Stimulated activated naive B cell treated with anti-CD40 and anti-IgM and Interleukin-4, amounts not matched to agents 10 μg/mL and 1 μg/mL and 100 μg/mL, for 72 hours (primary cell): ENCODE results near the gene DUSP16.
"Not testable (repeated sequence)": the region's sequence is repeated elsewhere in the genome, so short reads cannot be mapped to it uniquely, and the experiment has no call there.

ENCODE experiments used
- ATAC-seq, 2 donors: fragments of 150-1000 bp; cut with Tn5 transposase; replicated peaks; 2 replicates each; pipeline ENCODE4 v1.10.0; 2021; ENCODE audit warnings: moderate library complexity in 1 of 2
- DNase-seq: peaks from one replicate; pipeline ENCODE4 v3.0.0; 2021
- H3K27ac Mint-ChIP-seq: one replicate; pipeline ENCODE4 v1.8.0; 2022; ENCODE audit warnings: mild to moderate bottlenecking, mixed read lengths
- H3K27me3 Mint-ChIP-seq, 2 donors: one replicate each; pipeline ENCODE4 v1.8.0; 2022; ENCODE audit warnings: mixed read lengths in 2 of 2
- H3K36me3 Mint-ChIP-seq, 2 donors: one replicate each; pipeline ENCODE4 v1.8.0; 2022; ENCODE audit warnings: mixed read lengths in 2 of 2, mild to moderate bottlenecking in 1 of 2
- H3K4me1 Mint-ChIP-seq, 2 donors: one replicate each; pipeline ENCODE4 v1.8.0; 2022; ENCODE audit warnings: mixed read lengths in 2 of 2, mild to moderate bottlenecking in 1 of 2
- H3K4me3 Mint-ChIP-seq, 2 donors: one replicate each; pipeline ENCODE4 v1.8.0; 2022; ENCODE audit warnings: mild to moderate bottlenecking in 2 of 2, mixed read lengths in 2 of 2, moderate library complexity in 1 of 2
- H3K9me3 Mint-ChIP-seq, 2 donors: one replicate each; pipeline ENCODE4 v1.8.0; 2022; ENCODE audit warnings: mixed read lengths in 2 of 2, mild to moderate bottlenecking in 1 of 2

Gene DUSP16

DNA sequence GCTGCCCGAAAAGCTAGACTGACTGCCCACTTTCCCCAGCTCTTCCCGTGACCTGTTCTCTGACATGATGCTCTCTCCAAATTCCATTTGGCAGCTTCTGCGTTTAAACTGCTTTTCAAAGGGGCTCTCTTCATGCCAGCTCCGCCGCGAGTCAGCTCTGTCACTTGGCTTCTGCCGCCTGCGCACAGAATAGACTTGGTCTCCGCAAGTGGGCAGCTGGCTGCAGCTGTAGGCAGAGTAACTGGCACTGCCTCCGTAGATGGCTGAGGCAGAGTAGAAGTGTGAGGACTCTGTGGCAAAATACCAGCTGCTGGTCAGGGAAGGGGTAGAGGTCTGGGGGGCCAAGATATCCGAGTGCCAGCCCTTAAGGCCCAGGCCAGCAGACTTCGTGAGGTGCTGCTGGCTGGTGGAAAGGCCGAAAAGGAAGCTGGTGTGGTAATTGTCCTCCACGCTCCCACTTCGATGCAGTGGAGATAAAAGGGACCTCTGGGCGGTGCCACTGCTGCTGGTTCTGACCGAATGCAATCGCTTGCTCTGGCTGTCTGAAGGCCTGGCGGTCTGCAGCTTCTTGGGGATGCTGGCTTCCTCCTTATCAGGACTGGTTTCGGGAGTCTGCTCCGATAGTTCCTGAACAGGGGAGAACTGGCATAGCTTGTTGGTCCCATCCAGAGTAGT, 85.7 kb downstream of the DUSP16 start:
- H3K4me3 Mint-ChIP-seq = no peak overlapping the region
- no peaks in the 10 kb centered on the region for H3K27me3 Mint-ChIP-seq
- peaks cover 5 to 8% of the 10 kb centered on the region in 2 donors for H3K4me1 Mint-ChIP-seq
- peaks cover 13 to 40% of the 10 kb centered on the region in 2 donors for H3K36me3 Mint-ChIP-seq
- no peak overlapping the region for H3K27ac Mint-ChIP-seq
- H3K9me3 Mint-ChIP-seq = no peaks in the 10 kb centered on the region
- ATAC-seq (no peak), DNase-seq (no peak)

- Mint-ChIP-seq H3K4me1 (peaks cover 8 to 13% of the 10 kb centered on the region in 2 donors), H3K9me3 (no peaks in the 10 kb centered on the region), H3K4me3 (no peak overlapping the region), H3K27me3 (no peaks in the 10 kb centered on the region), H3K27ac (peak overlapping the region; percentile 26), H3K36me3 (peaks cover 28 to 55% of the 10 kb centered on the region in 2 donors)
- ATAC-seq = peak; percentile 45 to 78
- DNase-seq = no peak
Measured at GRCh38 chr12:12474931-12475795, 87.5 kb downstream of the DUSP16 start.

GRCh38 chr12:12474471-12474928, 88.2 kb downstream of the DUSP16 start:
- no peak overlapping the region for H3K4me3 Mint-ChIP-seq
- H3K27me3 Mint-ChIP-seq = no peaks in the 10 kb centered on the region
- DNase-seq (no peak), ATAC-seq (no peak)
- H3K27ac Mint-ChIP-seq = no peak overlapping the region
- peaks cover 8 to 16% of the 10 kb centered on the region in 2 donors for H3K4me1 Mint-ChIP-seq
- no peaks in the 10 kb centered on the region for H3K9me3 Mint-ChIP-seq
- H3K36me3 Mint-ChIP-seq = peaks cover 27 to 61% of the 10 kb centered on the region in 2 donors

DNA sequence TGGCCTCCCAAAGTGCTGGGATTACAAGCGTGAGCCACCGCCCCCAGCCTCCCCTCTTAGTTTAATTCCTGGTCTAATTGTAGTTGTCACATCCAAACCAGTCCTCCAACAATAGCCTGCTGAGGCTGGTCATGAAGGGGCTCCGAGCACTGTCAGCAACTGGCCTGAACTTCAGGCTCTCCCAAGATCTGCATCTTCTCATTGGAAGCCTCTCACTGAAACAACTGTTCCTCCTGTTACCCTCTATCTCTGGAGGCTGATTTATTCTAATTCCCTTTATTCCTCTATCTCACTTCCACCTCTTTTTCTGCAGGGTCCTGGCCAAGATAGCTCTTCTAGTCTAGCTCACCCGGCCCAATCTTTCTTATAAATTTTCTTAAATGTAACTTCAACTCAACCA, 89.4 kb downstream of the DUSP16 start:
- Mint-ChIP-seq H3K36me3 (peaks cover 34 to 66% of the 10 kb centered on the region in 2 donors), H3K4me3 (no peak overlapping the region), H3K4me1 (peaks cover 8 to 16% of the 10 kb centered on the region in 2 donors), H3K27me3 (no peaks in the 10 kb centered on the region), H3K9me3 (no peaks in the 10 kb centered on the region), H3K27ac (no peak overlapping the region)
- DNase-seq (no peak), ATAC-seq (no peak)

- ATAC-seq, H3K9me3 Mint-ChIP-seq, DNase-seq, H3K27ac Mint-ChIP-seq, H3K4me3 Mint-ChIP-seq, H3K27me3 Mint-ChIP-seq: not testable (repeated sequence)
- H3K4me1 Mint-ChIP-seq = peaks cover 8 to 21% of the 10 kb centered on the region in 2 donors
- peaks cover 37 to 69% of the 10 kb centered on the region in 2 donors for H3K36me3 Mint-ChIP-seq
Measured at GRCh38 chr12:12471982-12472961, 90.4 kb downstream of the DUSP16 start.

GRCh38 chr12:12470751-12471306, 91.8 kb downstream of the DUSP16 start:
- Mint-ChIP-seq H3K9me3 (no peaks in the 10 kb centered on the region), H3K36me3 (peaks cover 47 to 74% of the 10 kb centered on the region in 2 donors), H3K4me3 (no peak overlapping the region), H3K4me1 (peaks cover 8 to 24% of the 10 kb centered on the region in 2 donors), H3K27ac (no peak overlapping the region), H3K27me3 (no peaks in the 10 kb centered on the region)
- DNase-seq = no peak
- no peak for ATAC-seq

- peaks cover 2 to 21% of the 10 kb centered on the region in 2 donors for H3K4me1 Mint-ChIP-seq
- no peak for DNase-seq
- peaks cover 54 to 75% of the 10 kb centered on the region in 2 donors for H3K36me3 Mint-ChIP-seq
- H3K9me3 Mint-ChIP-seq = no peaks in the 10 kb centered on the region
- H3K27me3 Mint-ChIP-seq = no peaks in the 10 kb centered on the region
- H3K27ac Mint-ChIP-seq = no peak overlapping the region
- no peak overlapping the region for H3K4me3 Mint-ChIP-seq
- ATAC-seq = no peak
Measured at GRCh38 chr12:12469386-12469785, 93.3 kb downstream of the DUSP16 start.

DNA sequence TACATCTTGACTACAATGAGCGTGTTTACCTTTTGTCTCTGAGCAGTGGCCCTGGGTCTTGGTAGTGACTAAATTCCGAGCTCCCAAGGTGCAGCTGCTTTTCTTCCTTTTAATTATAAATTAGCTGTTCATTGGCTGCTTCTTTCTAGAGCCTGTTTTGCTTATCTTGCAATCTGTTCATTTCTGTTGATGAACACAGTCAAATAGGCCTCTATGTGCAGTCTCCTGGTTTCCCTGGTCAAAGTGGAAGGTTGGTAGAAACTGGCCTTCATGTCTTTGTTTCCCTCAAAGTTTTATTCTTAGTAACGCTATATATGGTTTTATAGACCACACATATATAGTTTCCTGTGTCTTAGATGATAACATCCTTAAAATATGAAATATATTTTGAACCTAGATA, 94.1 kb downstream of the DUSP16 start:
- peaks cover 57 to 72% of the 10 kb centered on the region in 2 donors for H3K36me3 Mint-ChIP-seq

DNA sequence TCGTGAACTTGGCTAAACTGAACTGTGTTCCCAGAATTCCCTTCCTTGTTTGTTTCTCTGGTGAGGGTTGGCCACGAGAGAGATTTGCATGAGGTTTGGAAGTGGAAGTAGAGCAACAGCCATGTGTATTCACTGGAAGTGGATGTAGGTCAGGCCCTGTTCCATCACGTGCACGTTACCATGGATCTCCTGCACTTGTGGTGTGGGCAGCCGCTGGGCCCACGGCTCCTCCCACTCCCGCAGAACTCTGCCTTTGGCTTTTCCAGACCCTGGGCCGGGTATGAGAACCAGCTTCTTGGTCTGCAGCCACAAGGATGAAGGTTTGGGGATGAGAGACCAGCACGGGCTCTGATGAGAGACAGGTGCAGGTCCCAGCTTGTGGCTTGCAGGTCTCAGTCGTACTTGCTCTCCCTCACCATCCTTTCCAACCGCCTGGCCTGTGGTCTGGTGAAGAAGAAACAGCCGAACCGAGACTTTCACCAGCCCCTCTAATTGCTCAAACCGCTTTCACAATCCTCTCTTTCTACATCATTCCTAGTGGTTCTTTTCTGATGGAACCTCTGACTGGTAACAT, 94.9 kb downstream of the DUSP16 start:
- no peaks in the 10 kb centered on the region for H3K27me3 Mint-ChIP-seq
- no peak overlapping the region for H3K27ac Mint-ChIP-seq
- H3K4me3 Mint-ChIP-seq = no peak overlapping the region
- peaks cover 52 to 66% of the 10 kb centered on the region in 2 donors for H3K36me3 Mint-ChIP-seq
- H3K9me3 Mint-ChIP-seq = no peaks in the 10 kb centered on the region
- peaks cover 0 to 18% of the 10 kb centered on the region in 2 donors for H3K4me1 Mint-ChIP-seq
- DNase-seq = no peak
- no peak for ATAC-seq

More for the DNA sequence above, 94.1 kb downstream of the DUSP16 start:
- ATAC-seq (no peak), DNase-seq (no peak)
- H3K27me3 Mint-ChIP-seq = no peaks in the 10 kb centered on the region
- no peaks in the 10 kb centered on the region for H3K9me3 Mint-ChIP-seq
- H3K27ac Mint-ChIP-seq = no peak overlapping the region
- no peak overlapping the region for H3K4me3 Mint-ChIP-seq
- H3K4me1 Mint-ChIP-seq = peaks cover 0 to 18% of the 10 kb centered on the region in 2 donors

DNA sequence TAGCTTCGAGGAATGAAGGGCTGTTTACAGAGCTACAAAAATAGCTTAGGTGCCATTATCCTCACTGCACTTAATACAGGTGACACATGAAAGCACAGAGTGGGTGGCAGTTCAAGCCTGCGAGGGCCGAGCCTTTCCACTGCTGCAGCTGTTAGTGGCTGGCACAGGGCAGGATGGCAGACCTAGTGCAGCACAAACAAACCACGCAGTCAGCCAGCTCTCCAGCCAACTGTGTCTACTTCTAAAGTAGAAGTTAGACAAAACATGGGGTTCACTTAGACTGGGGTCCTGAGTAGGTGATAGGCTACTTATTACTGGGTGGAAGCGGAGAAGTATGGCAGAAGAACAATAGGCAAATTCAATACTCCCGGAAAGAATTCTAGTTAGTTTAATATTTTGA, 95.4 kb downstream of the DUSP16 start:
- Mint-ChIP-seq H3K36me3 (peaks cover 52 to 66% of the 10 kb centered on the region in 2 donors), H3K4me1 (peaks cover 0 to 18% of the 10 kb centered on the region in 2 donors), H3K9me3 (no peaks in the 10 kb centered on the region), H3K27me3 (no peaks in the 10 kb centered on the region), H3K27ac (no peak overlapping the region), H3K4me3 (no peak overlapping the region)
- no peak for DNase-seq
- peak in 1 of 2 donors; percentile 34 for ATAC-seq

DNA sequence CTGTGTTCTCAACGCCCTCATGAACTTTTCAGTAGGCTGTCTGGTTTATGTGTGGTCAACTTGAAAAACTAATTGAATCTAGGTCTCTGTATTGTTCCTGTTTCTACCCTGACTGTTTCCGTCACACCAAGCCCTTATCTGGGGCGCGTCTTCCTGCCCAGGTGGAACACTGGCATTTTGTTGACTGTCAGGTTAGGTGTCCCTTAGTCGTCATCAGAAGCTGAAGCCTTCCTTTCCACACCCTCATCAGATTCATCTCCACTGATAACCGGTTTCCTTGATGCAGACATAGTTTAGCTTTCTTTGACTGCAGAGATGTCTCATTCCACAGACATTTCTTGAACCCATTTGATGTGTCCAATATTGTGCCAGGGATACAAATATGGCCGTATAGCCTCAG, 96.5 kb downstream of the DUSP16 start:
- H3K4me3 Mint-ChIP-seq = no peak overlapping the region
- H3K36me3 Mint-ChIP-seq = peaks cover 48 to 64% of the 10 kb centered on the region in 2 donors
- no peak for DNase-seq
- H3K27ac Mint-ChIP-seq = no peak overlapping the region
- peak; percentile 14 to 70 for ATAC-seq
- H3K9me3 Mint-ChIP-seq = no peaks in the 10 kb centered on the region
- H3K27me3 Mint-ChIP-seq = no peaks in the 10 kb centered on the region
- H3K4me1 Mint-ChIP-seq = peaks cover 3 to 24% of the 10 kb centered on the region in 2 donors

GRCh38 chr12:12465522-12465921, 97.1 kb downstream of the DUSP16 start:
- H3K27me3 Mint-ChIP-seq = no peaks in the 10 kb centered on the region
- ATAC-seq = no peak
- peaks cover 3 to 20% of the 10 kb centered on the region in 2 donors for H3K4me1 Mint-ChIP-seq
- H3K9me3 Mint-ChIP-seq = no peaks in the 10 kb centered on the region
- H3K4me3 Mint-ChIP-seq = no peak overlapping the region
- no peak overlapping the region for H3K27ac Mint-ChIP-seq
- DNase-seq = no peak
- peaks cover 44 to 60% of the 10 kb centered on the region in 2 donors for H3K36me3 Mint-ChIP-seq

DNA sequence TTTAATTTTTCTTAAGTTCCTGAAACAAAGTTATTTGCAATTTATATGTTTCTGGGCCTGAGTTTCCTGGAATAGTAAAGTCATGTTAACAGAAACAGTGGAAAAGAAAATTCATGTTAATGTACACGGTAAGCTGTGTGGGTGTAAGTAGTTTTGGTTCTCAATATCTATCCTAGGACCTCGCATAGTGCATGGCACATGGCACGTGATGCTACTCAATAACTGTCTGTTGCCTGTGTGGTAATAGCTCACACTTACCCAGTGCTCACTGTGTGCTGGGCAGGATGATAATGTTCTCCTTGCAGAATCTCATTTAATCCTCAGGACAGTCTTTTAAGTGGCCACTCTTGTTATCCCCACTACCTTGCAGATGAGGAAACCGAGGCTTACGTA, 100.7 kb downstream of the DUSP16 start:
- Mint-ChIP-seq H3K27ac (no peak overlapping the region), H3K27me3 (no peaks in the 10 kb centered on the region), H3K9me3 (no peaks in the 10 kb centered on the region), H3K4me3 (no peak overlapping the region), H3K36me3 (peaks cover 24 to 26% of the 10 kb centered on the region in 2 donors), H3K4me1 (peaks cover 3 to 6% of the 10 kb centered on the region in 2 donors)
- ATAC-seq (peak in 1 of 2 donors; percentile 46), DNase-seq (no peak)
